ENCODE measurements around the gene LPCAT3. TPM values are rescaled to one million over a fixed set of nuclear protein-coding genes. Genes with fewer than 3 reads are reported as not detected.

Gene LPCAT3
- total and polyA plus RNA-seq, 2 of the 13 experiments (the other 11 are each of a cell fraction or from before 2014, with no cell fraction given) = 44.5 to 64.3 TPM

- TF ChIP-seq ETV6 (CRISPR knock-in tag; conservative IDR thresholded peaks at IDR 0.05) (peak; percentile 32; the same call in 1 of the 2 replicates), FOSL1 (CRISPR knock-in tag; IDR thresholded peaks at IDR 0.05; ENCODE audit: borderline replicate concordance) (no peak), TBX2 (CRISPR knock-in tag; IDR thresholded peaks at IDR 0.05; ENCODE audit: borderline replicate concordance) (peak; percentile 84; the same call in 1 of the 2 replicates), HCFC1 (IDR thresholded peaks at IDR 0.05; ENCODE audit: low read depth, low read length) (peak; percentile 60), PBX3 (CRISPR knock-in tag; IDR thresholded peaks at IDR 0.05; ENCODE audit: borderline replicate concordance) (peak; percentile 74; the same call in 1 of the 2 replicates), ZNF33B (CRISPR knock-in tag; IDR thresholded peaks at IDR 0.05) (peak; percentile 56; the same call in 1 of the 2 replicates), FOXO1 (CRISPR knock-in tag; IDR thresholded peaks at IDR 0.05) (peak; percentile 81), ZNF672 (CRISPR knock-in tag; IDR thresholded peaks at IDR 0.05) (no peak), MYPOP (CRISPR knock-in tag; IDR thresholded peaks at IDR 0.05) (peak; percentile 100), ZNF816 (CRISPR knock-in tag; IDR thresholded peaks at IDR 0.05; ENCODE audit: borderline replicate concordance) (no peak), KLF11 (CRISPR knock-in tag; IDR thresholded peaks at IDR 0.05) (0 out of 2 replicates have a peak, but pooled peaks have one; percentile 38), TOPORS (CRISPR knock-in tag; IDR thresholded peaks at IDR 0.05) (peak; percentile 86), KAT2B (IDR thresholded peaks at IDR 0.05; ENCODE audit: borderline replicate concordance, low read depth, low read length) (no peak), RFXANK (CRISPR knock-in tag; IDR thresholded peaks at IDR 0.05) (peak; percentile 88), IRF1 (CRISPR knock-in tag; IDR thresholded peaks at IDR 0.05; ENCODE audit: low read depth) (no peak), PHB2 (IDR thresholded peaks at IDR 0.05; ENCODE audit: partially characterized antibody) (no peak), NCOR1 (IDR thresholded peaks at IDR 0.05; ENCODE audit: borderline replicate concordance, low read length) (no peak), CBX2 (IDR thresholded peaks at IDR 0.05; ENCODE audit: low read depth, low read length) (no peak), CBX2 (CRISPR knock-in tag; IDR thresholded peaks at IDR 0.05; ENCODE audit: low read depth) (0 out of 2 replicates have a peak, but pooled peaks have one; percentile 72), ZXDC (CRISPR knock-in tag; IDR thresholded peaks at IDR 0.05) (no peak), ZNF451 (CRISPR knock-in tag; IDR thresholded peaks at IDR 0.05) (peak; percentile 54; the same call in 1 of the 2 replicates), LRRFIP1 (CRISPR knock-in tag; conservative IDR thresholded peaks at IDR 0.05) (0 out of 2 replicates have a peak, but pooled peaks have one; percentile 32)
These were observed 80.6 kb downstream of the LPCAT3 start (continued) for GRCh38 chr12:6937481-6938352.

Data from HepG2 (cell line).